Measurements from ENCODE around the gene SLIT1.

SLIT1 gene

DNA sequence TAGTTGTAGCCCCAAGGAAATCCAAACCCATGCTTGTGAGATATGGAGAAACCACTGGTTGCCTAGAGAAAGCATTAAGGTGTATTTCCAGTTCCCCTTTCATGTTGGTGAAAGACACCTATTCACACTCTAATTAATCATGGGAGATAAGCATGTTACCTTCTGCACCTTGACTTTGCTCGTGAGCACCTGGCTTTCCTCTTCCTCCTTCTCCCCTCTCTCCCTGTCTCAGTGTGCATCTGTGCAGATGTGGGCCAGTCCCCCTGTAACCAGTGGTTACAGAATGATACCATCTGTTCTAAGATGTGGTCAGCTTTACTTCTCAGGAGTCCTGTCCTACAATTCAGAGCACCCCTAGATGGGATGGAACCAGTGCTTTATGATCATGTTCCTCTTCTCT is 193.0 kb downstream of the SLIT1 start:
- DNase-seq: no peak

DNA sequence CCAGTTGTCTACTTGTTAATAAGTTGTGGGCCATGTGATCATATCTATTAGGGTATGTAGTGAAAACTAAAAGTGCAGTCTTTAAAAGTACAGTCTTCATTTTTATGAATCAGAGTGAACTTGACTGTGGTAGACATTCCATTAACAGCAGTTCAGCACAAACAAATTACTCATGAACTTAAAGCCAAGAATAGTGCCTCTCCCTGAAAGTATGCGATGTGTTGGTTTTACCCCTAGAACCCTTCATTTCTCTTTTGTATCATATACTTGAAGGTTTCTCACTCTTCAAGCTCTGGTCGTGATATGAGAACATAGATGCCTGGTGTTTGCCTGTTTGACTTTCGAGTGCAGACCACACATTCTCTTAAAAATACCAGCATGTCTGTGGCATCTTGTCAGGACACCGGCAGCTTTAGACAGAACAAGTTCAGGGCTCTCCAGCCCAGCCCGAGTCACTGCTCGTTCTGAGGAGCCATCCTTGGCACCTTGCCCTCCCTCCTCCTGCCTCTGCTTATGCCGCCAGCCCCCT is 194.4 kb downstream of the SLIT1 start:
- DNase-seq: no peak

DNA sequence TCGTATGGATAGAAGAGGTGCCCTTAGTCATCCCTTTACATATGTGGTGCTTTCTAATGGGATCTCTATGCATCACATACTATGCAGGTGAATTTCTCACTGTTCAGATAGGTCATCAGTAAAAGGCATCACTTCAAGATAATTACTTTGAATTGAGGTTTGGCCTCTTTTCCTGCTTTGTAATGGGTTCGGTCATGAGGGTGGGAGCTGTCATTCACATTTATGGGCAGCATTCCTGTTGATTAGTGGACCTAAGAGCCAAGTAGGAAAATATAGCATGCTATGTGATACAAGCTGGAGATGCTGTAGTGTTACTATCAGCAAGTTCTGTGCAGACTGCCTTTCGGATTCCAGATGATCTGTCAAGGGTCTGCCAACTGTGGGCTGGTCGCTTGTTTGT is 197.3 kb downstream of the SLIT1 start:
- DNase-seq: no peak

DNA sequence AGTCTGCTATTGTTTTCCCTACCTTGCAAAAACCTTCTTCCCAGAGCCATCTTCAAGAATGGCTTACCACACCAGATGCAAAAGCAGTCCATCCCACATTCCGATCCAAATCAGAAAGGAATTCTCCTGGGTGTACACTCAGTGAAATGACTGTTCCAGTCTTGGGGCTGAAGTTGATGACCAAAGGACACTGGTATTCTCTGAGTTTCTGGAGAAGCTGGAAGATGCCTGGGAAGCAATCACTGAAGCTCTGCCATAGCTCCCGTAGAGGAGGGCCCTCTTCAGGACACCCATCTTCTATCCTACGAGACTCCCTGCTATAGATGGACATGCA is 197.9 kb downstream of the SLIT1 start:
- no peak for DNase-seq

DNA sequence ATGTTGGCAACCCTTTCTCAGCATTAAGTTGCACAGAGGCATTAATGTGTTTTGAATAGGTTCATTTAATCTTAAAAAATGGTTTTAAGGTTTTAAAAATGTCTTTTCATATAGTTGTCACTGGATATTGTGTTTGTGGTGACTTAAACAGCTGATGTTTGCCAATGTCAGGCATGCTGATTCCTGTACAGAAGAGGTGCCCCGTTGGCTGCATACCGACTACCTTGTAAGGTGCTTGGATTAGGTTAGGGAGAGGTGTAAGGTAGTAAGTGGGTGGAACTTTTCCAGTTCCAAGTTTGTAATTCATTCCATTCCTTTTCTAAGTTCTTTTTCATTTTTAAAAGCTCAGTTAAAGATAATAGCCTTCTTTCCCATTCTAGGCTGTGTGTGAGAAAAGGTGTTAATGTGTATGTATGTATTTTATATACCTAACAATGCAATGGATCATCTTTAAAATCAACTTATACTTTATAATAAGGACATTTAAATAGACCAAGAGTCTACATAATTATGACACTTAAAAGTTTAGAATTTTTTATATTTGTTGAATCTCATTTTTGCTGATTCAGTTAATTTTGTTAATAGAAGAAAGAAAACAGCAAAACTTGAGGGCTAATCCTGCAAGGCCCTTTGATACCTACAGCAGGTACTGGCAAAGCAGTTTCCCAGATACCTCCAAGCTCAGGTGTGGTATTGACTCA is 198.5 kb downstream of the SLIT1 start:
- DNase-seq: no peak

DNA sequence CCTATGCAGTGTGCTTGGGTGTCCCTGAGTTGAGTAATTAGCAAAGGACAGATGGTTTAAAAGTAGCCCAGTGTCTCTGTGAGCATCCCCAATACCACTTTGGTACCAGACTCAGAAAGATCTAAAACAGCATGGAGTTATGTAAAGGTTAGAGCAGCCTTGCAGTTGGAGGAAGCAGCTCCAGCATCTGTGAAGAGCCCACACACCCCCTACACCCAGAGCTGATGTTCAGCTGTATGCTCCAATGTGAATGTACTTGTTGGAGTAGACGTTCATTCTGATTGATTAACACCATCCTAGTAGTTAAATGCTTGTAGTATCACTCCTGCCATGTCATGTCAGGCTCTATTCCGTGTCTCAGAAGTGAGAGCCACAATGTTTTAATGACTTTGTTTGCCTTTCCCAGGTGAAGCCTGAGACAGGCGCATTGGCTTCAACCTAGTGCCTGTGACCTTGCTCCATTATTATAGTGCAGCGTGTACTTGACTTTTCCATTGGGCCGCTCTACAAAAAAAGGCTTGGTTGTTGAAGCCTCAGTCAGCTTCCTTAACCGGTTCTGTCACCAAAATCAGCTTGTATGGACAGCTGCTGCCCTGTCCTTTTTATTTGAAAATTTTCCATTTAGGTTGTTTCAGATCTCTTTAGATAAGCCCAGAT is 199.4 kb downstream of the SLIT1 start:
- no peak for DNase-seq

DNA sequence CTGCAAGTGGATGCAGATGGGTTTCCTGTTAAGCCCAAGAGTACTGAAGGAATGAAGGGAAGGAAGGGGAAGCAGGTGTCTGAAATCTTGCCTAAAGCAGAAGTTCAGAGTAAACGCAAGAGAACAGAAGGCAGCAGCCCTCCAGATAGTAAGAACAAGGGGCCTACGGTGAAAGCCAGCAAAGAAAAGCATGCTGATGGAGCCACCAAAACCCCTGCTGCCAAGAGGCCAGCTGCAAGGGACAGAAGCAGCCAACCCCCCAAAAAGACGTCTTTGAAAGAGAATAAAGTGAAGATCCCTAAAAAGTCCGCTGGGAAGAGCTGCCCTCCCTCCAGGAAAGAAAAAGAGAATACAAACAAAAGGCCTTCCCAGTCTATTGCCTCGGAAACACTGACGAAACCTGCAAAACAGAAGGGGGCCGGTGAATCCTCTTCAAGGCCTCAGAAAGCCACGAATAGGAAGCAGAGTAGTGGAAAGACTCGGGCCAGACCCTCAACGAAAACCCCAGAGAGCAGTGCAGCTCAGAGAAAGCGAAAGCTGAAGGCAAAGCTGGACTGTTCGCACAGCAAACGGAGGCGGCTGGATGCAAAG is 201.1 kb downstream of the SLIT1 start:
- DNase-seq: no peak

DNA sequence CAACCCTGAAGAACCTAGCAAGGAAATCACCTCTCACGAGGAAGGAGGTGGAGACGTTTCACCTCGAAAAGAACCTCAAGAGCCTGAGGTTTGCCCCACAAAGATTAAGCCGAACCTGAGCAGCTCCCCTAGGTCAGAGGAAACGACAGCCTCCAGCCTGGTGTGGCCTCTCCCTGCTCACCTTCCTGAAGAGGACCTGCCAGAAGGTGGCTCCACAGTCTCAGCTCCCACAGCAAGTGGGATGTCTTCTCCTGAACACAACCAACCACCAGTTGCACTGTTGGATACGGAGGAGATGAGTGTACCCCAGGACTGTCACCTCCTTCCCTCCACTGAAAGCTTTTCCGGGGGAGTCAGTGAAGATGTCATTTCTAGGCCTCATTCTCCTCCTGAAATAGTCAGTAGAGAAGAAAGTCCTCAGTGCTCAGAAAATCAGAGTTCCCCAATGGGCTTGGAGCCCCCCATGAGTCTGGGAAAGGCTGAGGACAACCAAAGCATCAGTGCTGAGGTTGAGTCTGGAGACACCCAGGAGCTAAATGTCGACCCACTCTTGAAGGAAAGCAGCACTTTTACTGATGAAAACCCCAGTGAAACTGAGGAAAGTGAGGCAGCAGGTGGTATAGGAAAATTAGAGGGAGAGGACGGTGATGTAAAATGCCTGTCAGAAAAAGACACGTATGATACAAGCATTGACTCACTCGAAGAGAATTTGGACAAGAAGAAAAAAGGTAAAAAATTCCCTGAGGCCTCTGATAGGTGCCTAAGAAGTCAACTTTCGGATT is 203.4 kb downstream of the SLIT1 start:
- DNase-seq: no peak

DNA sequence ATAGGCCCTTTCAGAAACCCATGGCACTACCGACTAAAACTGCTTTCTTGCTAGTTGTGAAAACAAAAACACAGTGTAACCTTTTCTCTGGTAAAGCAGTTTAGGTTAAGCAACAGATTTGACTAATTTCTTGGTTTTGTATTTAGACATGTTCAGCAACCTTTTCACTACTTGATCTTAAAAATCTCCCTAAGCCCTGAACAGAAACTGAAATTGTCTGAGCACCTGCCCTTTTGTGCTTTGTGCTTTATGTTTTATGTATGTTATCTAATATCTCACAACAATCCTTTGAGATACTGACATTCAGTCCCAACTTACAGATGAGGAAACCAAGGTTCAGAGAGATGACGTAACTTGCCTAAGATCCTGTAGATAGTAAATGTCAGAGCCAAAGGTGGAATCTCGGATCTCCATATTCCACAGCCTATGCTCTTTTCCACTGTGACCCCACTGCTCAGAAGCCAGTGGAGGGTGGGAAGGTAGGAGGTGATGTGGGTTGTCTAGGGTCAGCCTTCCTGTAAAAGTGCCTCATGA is 207.1 kb downstream of the SLIT1 start:
- no peak for DNase-seq

DNA sequence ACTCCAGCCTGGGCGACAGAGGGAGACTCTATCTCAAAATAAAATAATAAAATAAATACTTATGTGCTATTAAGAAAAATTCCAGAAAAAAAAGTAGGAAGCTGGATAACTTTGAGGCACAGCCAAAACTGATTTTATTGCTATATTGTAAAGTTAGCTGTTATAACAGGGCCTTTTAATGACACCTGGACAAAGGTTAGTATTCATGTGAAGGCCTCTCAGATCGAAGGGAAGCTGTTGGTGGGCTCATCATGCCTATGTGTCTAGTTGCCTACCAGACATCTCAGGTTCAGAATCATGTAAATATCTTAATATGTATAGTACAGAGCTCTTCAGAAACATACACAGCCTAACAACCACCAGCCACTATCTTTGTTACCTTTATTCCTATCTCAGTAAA is 210.6 kb downstream of the SLIT1 start:
- no peak for DNase-seq

DNA sequence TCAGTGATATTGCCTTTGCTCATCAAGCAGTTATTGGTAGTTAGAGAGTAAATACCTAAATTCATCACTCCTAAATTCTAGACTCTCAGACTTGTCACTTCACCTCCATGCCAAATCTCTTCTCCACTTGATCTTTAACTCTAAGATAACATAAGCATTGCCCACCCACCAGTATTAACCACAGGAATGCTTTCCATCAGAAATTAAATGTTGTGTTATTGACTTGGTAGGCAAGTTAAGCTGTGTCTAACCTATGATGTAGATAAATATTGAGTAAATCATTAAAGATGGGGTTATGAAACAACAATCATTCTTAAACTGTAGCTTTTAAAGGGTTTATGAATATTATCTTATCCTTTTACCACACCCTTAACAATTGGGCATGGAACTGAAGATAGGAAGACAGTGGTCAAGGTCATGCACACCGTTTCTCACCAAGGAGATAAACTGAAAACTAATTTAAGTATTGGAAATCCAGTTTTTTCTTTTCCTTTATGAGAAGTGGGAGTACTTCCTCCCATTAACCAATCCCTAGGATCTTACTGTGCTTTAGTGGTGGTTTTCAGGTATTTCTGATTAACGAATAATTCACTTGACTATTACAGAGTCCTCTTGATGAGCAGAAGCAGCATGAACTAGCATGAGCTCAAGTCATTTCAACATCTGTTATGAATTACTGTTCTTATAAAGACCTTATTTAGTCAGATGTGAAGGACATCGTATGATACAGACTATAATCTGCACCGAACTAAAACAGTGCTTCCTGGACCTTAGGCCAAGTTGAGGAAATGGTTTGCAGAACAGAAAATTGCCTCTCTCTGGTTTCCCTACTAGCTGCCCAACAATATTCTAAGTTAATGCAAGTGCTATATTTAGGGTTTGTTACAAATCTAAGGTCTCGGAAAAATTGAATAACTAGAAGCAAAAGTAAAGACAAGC is 211.7 kb downstream of the SLIT1 start:
- DNase-seq: no peak

DNA sequence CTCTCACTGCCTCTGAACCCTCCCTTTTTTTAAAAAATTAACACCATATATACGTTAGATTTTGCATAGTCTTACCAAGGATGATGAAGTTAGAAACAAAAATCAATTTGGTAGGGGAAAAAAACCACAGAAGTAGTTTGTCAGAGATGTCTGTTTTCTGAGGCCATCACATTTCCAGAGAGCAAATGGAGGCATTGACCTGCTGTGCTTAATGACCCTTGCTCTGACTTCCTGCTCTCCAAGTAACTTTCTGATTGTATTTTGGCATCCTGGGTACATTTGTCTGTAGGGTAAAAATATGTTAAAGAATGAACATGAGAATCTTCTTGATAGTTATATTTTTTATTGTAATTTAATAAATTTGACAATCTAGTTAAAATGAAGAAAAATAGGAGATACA is 213.5 kb downstream of the SLIT1 start:
- no peak for DNase-seq

DNA sequence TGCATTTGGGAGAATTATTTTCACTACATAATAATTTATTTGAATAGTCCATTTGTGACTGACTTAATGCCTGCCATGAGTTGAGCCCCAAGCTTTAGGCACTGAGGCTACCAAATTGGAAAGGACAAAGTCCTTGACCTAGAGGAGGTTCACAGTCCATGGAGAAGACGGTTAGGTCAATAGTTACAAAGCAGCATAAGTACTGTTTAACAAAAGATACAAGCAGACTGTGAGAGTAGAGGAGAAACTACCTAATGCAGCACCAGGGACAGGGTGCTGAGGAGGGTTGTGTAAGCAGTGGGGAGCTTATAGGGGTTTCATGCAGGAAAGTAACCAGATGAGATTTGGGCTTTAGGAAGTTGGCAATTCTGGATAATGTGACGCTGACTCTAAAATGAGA is 214.4 kb downstream of the SLIT1 start:
- no peak for DNase-seq

DNA sequence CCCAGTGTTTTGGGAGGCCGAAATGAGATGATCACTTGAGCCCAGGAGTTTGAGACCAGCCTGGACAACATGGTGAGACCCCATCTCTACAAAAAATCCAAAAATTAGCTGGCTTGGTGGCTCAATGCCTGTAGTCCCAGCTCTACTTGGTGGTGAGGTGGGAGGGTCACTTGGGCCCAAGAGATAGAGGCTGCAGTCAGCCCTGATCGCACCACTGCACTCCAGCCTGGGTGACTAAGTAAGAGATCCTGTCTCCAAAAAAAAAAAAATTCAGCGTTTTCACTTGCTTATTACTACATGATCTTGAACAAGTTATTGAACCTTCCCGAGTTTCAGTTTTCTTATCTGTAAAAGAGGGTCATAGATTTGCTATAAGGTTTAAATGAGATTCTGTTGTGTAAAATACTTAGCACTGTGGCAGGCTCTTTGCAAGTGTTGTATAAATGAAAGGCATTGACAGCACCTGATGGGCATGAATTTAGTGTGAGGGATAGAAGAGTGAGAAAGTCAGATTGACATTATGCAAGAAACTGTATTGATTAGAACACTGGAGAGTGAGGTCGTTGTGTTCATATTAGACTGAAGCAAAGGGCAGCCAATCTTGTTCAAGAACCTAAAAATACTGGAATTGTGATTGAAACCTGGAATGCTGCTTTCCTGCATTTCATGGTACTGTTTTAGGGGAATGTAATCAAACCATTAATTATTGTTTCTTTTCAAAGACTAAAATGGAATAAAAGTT is 216.9 kb downstream of the SLIT1 start:
- DNase-seq: no peak

DNA sequence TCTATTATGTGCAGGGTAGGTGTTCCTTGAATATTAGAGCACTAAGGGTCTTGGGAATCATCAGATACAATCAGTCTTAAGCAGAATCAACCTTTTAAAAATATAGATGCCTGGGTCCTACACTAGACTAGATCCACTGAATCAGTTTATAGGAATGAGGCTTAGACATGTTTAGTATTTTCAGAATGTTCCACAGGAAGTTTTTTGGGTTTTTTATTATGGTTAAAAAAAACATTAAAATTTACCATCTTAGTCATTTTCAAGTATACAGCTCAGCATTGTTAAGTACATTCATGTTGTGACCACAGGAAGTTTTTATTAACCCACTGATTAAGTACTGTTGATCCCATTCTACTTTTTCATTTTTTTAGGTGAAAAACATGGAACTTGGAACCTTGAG is 217.9 kb downstream of the SLIT1 start:
- DNase-seq: no peak

DNA sequence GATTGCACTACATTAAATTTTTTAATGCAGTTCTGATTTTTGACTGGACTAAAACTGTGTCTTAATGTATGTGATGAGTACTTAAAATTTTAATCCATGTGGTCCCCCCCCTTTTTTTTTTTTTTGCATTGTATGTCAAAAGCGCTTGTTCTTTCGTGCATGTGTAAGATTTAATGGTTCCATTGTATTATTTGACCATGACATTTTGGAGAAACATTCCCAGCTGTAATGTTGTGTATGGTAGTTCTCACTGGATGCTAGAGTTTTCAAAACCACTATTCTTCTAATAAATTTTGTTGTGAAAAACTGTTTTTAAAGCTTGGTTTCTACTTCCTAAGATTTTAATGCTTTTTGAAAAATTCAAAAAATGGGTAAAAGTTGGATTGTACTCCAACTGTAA is 221.6 kb downstream of the SLIT1 start:
- DNase-seq: no peak

DNA sequence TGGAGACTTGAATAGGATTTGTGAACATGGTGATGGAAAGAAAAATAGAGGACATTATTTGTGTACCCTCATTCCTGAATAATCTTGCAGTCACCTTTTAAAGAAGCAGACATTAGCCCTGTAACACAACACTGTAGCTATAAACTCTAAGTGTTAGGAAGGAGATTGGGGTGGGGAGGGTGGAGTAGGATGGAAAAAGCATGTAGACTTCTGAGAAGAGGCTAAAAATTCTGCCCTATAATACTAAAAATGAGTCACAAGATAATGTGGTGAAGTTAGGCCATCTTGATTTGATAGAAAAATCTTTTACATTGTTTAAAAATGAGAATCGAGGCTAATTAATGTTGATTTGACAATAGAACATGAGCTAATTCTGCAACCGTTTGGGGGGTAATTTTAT is 224.9 kb downstream of the SLIT1 start:
- no peak for DNase-seq

DNA sequence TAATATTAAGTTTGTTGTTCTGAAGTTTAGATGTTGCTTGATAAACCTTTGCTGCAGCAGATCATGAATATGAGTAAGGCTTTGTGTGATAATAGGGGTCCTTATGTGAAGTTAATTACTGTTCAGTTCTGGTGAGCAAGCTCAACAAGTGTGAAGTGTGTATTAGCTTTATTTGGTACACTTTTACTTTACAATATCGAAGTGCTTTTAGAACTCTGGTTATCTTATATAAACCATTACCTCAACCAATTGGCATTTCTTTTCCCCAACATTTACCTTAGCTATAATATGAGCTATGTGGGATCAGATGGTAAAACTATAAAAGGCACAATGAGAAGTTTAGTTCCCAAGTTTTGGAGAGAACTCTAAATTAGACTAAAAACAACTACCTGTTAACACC is 226.0 kb downstream of the SLIT1 start:
- no peak for DNase-seq

DNA sequence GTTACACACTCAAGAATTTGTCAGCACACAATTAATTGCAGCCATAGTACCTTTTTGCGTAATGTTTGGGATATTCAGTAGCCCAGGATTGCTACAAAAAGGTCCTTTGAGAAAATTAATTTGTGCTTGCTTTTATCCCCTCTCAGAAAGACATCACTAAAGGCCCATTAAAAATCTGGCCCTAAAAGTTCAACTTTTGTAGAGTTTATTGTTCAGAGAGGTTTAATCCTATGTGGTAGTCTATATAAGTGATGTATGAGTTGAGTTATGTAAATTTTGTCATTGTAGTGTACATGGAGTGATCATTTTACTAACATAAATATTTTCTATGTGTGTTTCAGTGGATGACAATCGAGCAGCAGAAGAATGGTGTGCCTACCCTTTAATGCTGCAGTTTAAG is 227.7 kb downstream of the SLIT1 start:
- DNase-seq: no peak

DNA sequence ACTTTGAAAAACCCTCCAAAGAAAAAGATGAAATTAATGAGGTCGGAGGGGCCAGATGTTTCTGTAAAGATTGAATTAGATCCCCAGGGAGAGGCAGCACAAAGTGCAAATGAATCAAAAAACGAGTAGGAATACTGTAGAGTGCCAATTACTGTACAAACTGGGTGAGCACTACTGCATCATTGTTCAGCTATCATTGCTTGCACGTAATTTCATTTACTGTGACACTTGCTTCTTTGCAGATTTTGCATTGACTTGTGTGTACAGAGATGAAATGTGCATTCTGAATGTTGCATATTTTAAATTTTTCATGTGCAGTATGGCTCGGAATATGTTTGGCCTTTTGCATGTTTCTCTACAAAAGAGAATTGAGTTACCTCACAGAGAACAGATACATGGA is 230.0 kb downstream of the SLIT1 start:
- DNase-seq: no peak

DNA sequence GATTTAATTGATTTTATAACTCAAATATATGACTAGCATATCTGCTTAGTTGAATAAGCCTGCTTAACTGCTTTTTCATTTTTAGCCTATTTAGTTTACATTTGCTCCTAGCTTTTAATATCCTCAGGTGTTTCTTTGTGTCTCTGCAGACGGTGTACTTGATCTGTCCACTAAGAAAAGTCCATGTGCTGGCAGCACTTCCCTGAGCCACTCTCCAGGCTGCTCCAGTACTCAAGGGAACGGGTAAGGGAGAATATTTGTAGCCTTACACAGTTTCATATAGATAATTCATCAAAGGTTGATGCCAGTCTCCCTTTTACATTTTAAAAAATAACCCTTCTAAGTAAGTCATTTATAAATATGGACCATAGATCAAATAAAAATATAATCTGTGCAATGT is 233.8 kb downstream of the SLIT1 start:
- no peak for DNase-seq
